Hepatocyte (in vitro differentiated cells): Measurements from ENCODE around the gene CLDN11. TPM values are rescaled to one million over a fixed set of nuclear protein-coding genes. Genes with fewer than 3 reads are reported as not detected.

Experiments
- DNase-seq: peaks from one replicate; pipeline ENCODE4 v3.0.0-alpha.2; 2016; ENCODE audit warnings: low spot score
- H2AFZ ChIP-seq: fragments of 200-600 bp; sonication (generic); 2 replicates; pipeline ENCODE4 v1.6.0; 2016; ENCODE audit warnings: antibody characterized with exemption, mild to moderate bottlenecking
- H3K27ac ChIP-seq: fragments of 200-600 bp; sonication (generic); 2 replicates; pipeline ENCODE4 v1.5.1; 2016; ENCODE audit warnings: mild to moderate bottlenecking
- H3K27me3 ChIP-seq: fragments of 200-600 bp; sonication (generic); 2 replicates; pipeline ENCODE4 v1.6.1; 2016
- H3K36me3 ChIP-seq: fragments of 200-600 bp; sonication (generic); replicated peaks from 2 replicates; pipeline ENCODE4 v1.5.1; 2016; ENCODE audit warnings: low read depth; ENCODE audit not compliant: insufficient read depth
- H3K4me1 ChIP-seq: fragments of 200-600 bp; sonication (generic); 2 replicates; pipeline ENCODE4 v1.5.1; 2016; ENCODE audit warnings: mild to moderate bottlenecking, moderate library complexity; ENCODE audit not compliant: insufficient read depth
- H3K4me2 ChIP-seq: fragments of 200-600 bp; sonication (generic); 2 replicates; pipeline ENCODE4 v1.6.0; 2016
- H3K4me3 ChIP-seq: fragments of 200-600 bp; sonication (generic); 2 replicates; pipeline ENCODE4 v1.5.1; 2016; ENCODE audit warnings: mild to moderate bottlenecking
- H3K79me2 ChIP-seq: fragments of 200-600 bp; sonication (generic); 2 replicates; pipeline ENCODE4 v1.6.0; 2017; ENCODE audit warnings: mild to moderate bottlenecking
- H3K9me2 ChIP-seq: fragments of 200-600 bp; sonication (generic); replicated peaks from 2 replicates; pipeline ENCODE4 v1.6.0; 2017; ENCODE audit warnings: mild to moderate bottlenecking; ENCODE audit not compliant: insufficient read depth
- H3K9me3 ChIP-seq: fragments of 200-600 bp; sonication (generic); 2 replicates; pipeline ENCODE4 v1.5.1; 2016; ENCODE audit warnings: low read depth, mild to moderate bottlenecking
- H4K20me1 ChIP-seq: fragments of 200-600 bp; sonication (generic); 2 replicates; pipeline ENCODE4 v1.6.0; 2016; ENCODE audit warnings: mild to moderate bottlenecking; ENCODE audit not compliant: insufficient read depth, poor library complexity, severe bottlenecking
- EZH2 ChIP-seq: fragments of 200-600 bp; sonication (generic); IDR thresholded peaks from 2 replicates; pipeline ENCODE4 v1.6.1; 2016; ENCODE audit warnings: antibody characterized with exemption, mild to moderate bottlenecking, borderline replicate concordance
- EZH2phosphoT487 ChIP-seq: fragments of 200-600 bp; sonication (generic); IDR thresholded peaks from one replicate; pipeline ENCODE4 v1.6.1; 2018; ENCODE audit warnings: antibody characterized with exemption, mild to moderate bottlenecking, low read depth, moderate library complexity; ENCODE audit not compliant: unreplicated experiment, severe bottlenecking
- WGBS: methylation state at CpG from one replicate; pipeline ENCODE4 v1.1.6; 2016; ENCODE audit warnings: low lambda C conversion rate; ENCODE audit errors: missing lambda C conversion rate; 5-methylcytosine and 5-hydroxymethylcytosine counted together
- polyA plus RNA-seq: library from polyadenylated mRNA; unstranded; fragments of >200 nt; fragmentation: Nextera tagmentation; extraction: Ambion mirVana; gene quantifications from 2 replicates; pipeline ENCODE4 v1.2.1, GENCODE V29; 2016
- total RNA-seq: library from RNA; depleted of rRNA; stranded (reverse); fragments of >200 nt; gene quantifications from 2 replicates; pipeline ENCODE4 v1.2.3, GENCODE V29; 2014
- TF ChIP-seq, protein P1 (sequence below): fragments of 200-600 bp; sonication (generic); IDR thresholded peaks from 2 replicates; pipeline ENCODE4 v1.5.1; 2016; ENCODE audit warnings: antibody characterized with exemption, mild to moderate bottlenecking; ENCODE audit not compliant: poor library complexity

Gene CLDN11
- total and polyA plus RNA-seq, 2 experiments from 2014 or later = 7.7 to 29.5 TPM

DNA sequence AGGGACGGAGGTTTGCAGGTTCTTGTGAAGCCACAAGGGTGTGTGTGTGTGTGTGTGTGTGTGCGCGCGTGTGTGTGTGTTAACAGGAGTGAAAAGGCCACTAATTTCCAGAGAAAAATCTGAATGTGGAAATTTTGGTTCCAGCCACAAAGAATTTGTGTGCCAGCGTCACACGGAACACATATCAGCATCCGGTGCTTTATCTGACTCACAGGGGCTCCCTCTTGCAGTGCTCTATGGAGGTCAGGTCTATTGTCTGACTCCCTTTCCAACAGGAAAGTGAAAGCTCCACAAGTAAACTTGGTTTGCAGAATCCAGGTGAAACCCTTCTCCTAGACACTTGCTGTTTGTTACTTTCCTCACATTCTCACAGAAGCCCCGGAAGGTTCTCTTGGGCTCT lies 6.2 kb downstream of the CLDN11 start:
- H3K9me2 ChIP-seq = no peaks in the 10 kb centered on the region
- H2AFZ ChIP-seq = no peak overlapping the region
- no peaks in the 10 kb centered on the region for H3K79me2 ChIP-seq
- TF ChIP-seq EZH2 = no peak
- TF ChIP-seq EZH2phosphoT487 = no peak
- TF ChIP-seq, protein P1, sequence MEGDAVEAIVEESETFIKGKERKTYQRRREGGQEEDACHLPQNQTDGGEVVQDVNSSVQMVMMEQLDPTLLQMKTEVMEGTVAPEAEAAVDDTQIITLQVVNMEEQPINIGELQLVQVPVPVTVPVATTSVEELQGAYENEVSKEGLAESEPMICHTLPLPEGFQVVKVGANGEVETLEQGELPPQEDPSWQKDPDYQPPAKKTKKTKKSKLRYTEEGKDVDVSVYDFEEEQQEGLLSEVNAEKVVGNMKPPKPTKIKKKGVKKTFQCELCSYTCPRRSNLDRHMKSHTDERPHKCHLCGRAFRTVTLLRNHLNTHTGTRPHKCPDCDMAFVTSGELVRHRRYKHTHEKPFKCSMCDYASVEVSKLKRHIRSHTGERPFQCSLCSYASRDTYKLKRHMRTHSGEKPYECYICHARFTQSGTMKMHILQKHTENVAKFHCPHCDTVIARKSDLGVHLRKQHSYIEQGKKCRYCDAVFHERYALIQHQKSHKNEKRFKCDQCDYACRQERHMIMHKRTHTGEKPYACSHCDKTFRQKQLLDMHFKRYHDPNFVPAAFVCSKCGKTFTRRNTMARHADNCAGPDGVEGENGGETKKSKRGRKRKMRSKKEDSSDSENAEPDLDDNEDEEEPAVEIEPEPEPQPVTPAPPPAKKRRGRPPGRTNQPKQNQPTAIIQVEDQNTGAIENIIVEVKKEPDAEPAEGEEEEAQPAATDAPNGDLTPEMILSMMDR = no peak
- no peak overlapping the region for H3K4me2 ChIP-seq
- no peaks in the 10 kb centered on the region for H3K27me3 ChIP-seq
- DNase-seq = no peak
- peaks cover 3% of the 10 kb centered on the region for H3K4me1 ChIP-seq
- WGBS = 90% methylated on average over 8 of the region's 8 CpGs
- no peak overlapping the region for H3K27ac ChIP-seq
- no peaks in the 10 kb centered on the region for H3K36me3 ChIP-seq
- H3K4me3 ChIP-seq = no peak overlapping the region
- H4K20me1 ChIP-seq = no peaks in the 10 kb centered on the region
- no peaks in the 10 kb centered on the region for H3K9me3 ChIP-seq

DNA sequence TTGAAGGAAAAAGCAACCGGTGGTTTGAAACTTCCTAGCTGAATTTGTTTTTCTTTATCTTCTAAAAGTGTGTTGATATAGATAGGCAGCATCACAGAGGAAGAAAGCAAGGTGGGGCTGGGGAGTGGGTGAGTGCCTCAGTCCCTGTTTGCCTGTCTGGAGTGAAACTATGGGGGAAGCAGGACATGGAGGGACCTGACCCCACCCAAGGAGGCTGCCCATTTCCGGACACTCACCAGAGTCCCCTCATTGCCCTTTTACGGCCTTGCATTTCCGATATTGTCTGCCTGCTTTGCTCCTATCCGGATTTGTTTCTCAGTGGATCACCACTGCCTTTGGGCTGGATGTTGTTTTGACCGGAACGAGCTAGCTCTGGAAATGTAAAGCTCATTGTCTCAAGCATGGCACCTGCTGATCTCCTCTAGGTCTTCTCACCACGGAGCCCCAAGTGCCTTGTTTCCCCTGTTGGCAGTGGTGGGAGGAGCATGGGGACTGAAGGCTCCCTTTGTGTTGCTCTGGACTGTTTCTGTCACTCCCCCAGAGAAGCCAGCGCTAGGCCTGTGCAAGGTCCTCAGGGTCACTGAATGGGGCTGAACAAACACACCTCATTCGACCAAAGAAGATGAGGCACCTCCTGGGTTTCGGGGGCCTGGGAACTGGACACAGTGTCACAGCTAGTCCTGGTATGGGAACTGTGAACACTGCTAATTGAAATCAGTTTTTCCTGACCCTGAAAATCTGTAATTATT lies 7.0 kb downstream of the CLDN11 start:
- Histone ChIP-seq H2AFZ (no peak overlapping the region), H3K4me2 (no peak overlapping the region), H3K9me3 (no peaks in the 10 kb centered on the region), H3K36me3 (no peaks in the 10 kb centered on the region), H3K79me2 (no peaks in the 10 kb centered on the region), H4K20me1 (no peaks in the 10 kb centered on the region), H3K27me3 (no peaks in the 10 kb centered on the region), H3K4me1 (no peaks in the 10 kb centered on the region), H3K27ac (no peak overlapping the region), H3K9me2 (no peaks in the 10 kb centered on the region), H3K4me3 (no peak overlapping the region)
- TF ChIP-seq EZH2 (no peak), EZH2phosphoT487 (no peak)
- TF ChIP-seq, protein P1 = no peak
- DNase-seq = peak; percentile 20
- WGBS = 63% methylated on average over 11 of the region's 11 CpGs

DNA sequence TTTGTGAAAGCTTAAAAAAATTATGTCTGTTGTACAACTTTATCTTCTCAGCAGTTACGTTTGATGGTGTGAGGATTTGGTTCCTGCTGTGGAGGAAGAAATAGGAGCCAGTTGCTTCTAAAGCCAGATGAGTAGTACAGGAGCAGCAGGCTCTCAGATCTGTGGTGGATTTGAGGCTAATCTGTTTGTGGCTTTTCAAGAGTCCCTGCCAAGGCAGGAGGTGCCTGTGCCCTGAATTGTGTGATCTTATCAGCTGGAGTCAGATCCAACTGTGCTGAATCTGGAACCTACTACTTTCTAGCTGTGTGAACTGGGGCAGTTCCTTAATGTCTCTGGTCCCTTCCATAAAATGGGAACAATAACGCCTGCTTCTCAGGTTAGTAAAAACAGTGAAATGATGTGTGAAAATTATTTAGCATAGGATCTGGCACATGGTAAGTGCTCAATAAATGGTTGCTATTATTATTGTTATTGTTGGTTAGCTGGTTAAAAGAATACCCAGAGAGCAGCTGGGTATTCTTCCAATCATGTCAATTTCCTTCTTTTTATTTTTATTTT lies 7.7 kb downstream of the CLDN11 start:
- Histone ChIP-seq H3K9me2 (no peaks in the 10 kb centered on the region), H3K27me3 (no peaks in the 10 kb centered on the region), H4K20me1 (no peaks in the 10 kb centered on the region), H3K4me1 (no peaks in the 10 kb centered on the region), H3K4me2 (no peak overlapping the region), H3K27ac (no peak overlapping the region), H3K79me2 (no peaks in the 10 kb centered on the region), H3K9me3 (no peaks in the 10 kb centered on the region), H3K4me3 (no peak overlapping the region), H3K36me3 (no peaks in the 10 kb centered on the region), H2AFZ (no peak overlapping the region)
- DNase-seq = no peak
- 65% methylated on average over 2 of the region's 2 CpGs for WGBS
- TF ChIP-seq EZH2 (no peak), EZH2phosphoT487 (no peak)
- TF ChIP-seq, protein P1 = no peak
